Thyroid gland (tissue), 4 donors: ENCODE results near the gene MAD2L1. TPM values are rescaled to one million over a fixed set of nuclear protein-coding genes. Genes with fewer than 3 reads are reported as not detected.
"Not testable (repeated sequence)": the region's sequence is repeated elsewhere in the genome, so short reads cannot be mapped to it uniquely, and the experiment has no call there.

Source experiments
- DNase-seq, 2 donors: peaks; one replicate each; pipeline ENCODE4 v3.0.0-alpha.2; 2019
- H3K27ac ChIP-seq, 3 donors: fragments of 200-600 bp; sonication (generic); 1 replicate in 2 of 3; 2 replicates in 1 of 3; pipeline ENCODE4 v1.5.1; 2016 to 2019; ENCODE audit warnings: mild to moderate bottlenecking in 1 of 3, moderate library complexity in 1 of 3
- H3K27me3 ChIP-seq: fragments of 200-600 bp; sonication (generic); one replicate; pipeline ENCODE4 v1.5.1; 2019
- H3K36me3 ChIP-seq, 2 donors: fragments of 200-600 bp; sonication (generic); one replicate each; pipeline ENCODE4 v1.5.1; 2016 to 2019
- H3K4me1 ChIP-seq, 2 donors: fragments of 200-600 bp; sonication (generic); one replicate each; pipeline ENCODE4 v1.5.1; 2017 to 2019
- H3K4me3 ChIP-seq, 3 donors: fragments of 200-600 bp; sonication (generic); replicated peaks in 1 of 3; 1 replicate in 2 of 3; 2 replicates in 1 of 3; pipeline ENCODE4 v1.5.1; 2016; ENCODE audit warnings: mild to moderate bottlenecking in 1 of 3
- H3K9me3 ChIP-seq: fragments of 200-600 bp; sonication (generic); one replicate; pipeline ENCODE4 v1.5.1; 2017
- CTCF ChIP-seq, 6 experiments: fragments of 200-600 bp in 3 of 6; fragments of 450-650 bp in 3 of 6; sonication (generic) in 3 of 6; IDR thresholded peaks; one replicate each; pipeline ENCODE4 v1.5.1; 2016 to 2019; ENCODE audit warnings: antibody characterized with exemption in 6 of 6, mild to moderate bottlenecking in 2 of 6, inconsistent platforms in 1 of 6, moderate library complexity in 1 of 6
- POLR2A ChIP-seq, 2 donors: fragments of 450-650 bp; IDR thresholded peaks; one replicate each; pipeline ENCODE4 v1.6.1; 2017; ENCODE audit warnings: antibody characterized with exemption in 2 of 2, mild to moderate bottlenecking in 2 of 2, moderate library complexity in 1 of 2
- WGBS, 2 donors: methylation state at CpG; one replicate each; pipeline ENCODE4 v1.1.5; 2017; 5-methylcytosine and 5-hydroxymethylcytosine counted together
- intact Hi-C: fragments of 100-400 bp; cut with DNase I; formaldehyde crosslinking; loops from one replicate; pipeline ENCODE4 v1.15.1; 2023
- total RNA-seq, 4 donors: library from RNA; depleted of rRNA; stranded (reverse); fragments of >200 nt; gene quantifications; one replicate each; pipeline ENCODE4 v1.2.3, GENCODE V29; 2016

MAD2L1 gene
- total RNA-seq, 4 donors from 2014 or later: 0.89 to 7.8 (median 4.0) TPM

GRCh38 chr4:120096508-120097297, 30.1 kb upstream of the MAD2L1 start:
- no peaks in the 10 kb centered on the region for H3K27me3 ChIP-seq
- TF ChIP-seq POLR2A (IDR thresholded peaks at IDR 0.05) (no peak), CTCF (IDR thresholded peaks at IDR 0.05) (no peak)
- intact Hi-C loops: no loop called here
- WGBS, 2 donors: 87 to 90% methylated on average over 2 of the region's 2 CpGs
- DNase-seq: no peak
- no peak overlapping the region for H3K4me3 ChIP-seq
- no peak overlapping the region for H3K27ac ChIP-seq
- no peaks in the 10 kb centered on the region for H3K9me3 ChIP-seq
- H3K4me1 ChIP-seq: no peaks in the 10 kb centered on the region
- H3K36me3 ChIP-seq: no peaks in the 10 kb centered on the region

DNA sequence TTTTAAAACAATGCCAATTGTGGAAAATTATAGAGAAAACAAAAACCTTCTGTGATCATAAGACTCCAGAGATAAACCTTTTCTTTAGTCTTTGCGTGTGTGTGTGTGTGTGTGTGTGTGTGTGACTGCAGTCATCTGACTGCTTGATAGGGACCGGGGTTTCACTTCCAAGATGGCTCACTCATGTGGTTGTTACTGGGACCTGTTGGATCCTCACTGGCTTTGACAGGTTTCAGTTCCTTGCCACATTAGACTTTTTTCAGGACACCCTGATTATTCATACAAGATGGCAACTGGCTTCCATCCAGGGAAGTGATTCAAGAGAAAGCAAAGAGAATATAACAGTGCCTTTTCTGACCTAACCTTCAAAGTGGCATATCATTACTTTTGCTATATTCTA, 21.9 kb upstream of the MAD2L1 start:
- DNase-seq: no peak
- Histone ChIP-seq H3K4me1 (no peaks in the 10 kb centered on the region), H3K27me3 (no peaks in the 10 kb centered on the region), H3K36me3 (no peaks in the 10 kb centered on the region), H3K4me3 (no peak overlapping the region), H3K27ac (no peak overlapping the region), H3K9me3 (no peaks in the 10 kb centered on the region)
- intact Hi-C loops: no loop called here
- whole genome bisulfite sequencing, 2 donors: 90 to 97% methylated on average over 2 of the region's 2 CpGs
- TF ChIP-seq CTCF (IDR thresholded peaks at IDR 0.05) (no peak), POLR2A (IDR thresholded peaks at IDR 0.05) (no peak)

DNA sequence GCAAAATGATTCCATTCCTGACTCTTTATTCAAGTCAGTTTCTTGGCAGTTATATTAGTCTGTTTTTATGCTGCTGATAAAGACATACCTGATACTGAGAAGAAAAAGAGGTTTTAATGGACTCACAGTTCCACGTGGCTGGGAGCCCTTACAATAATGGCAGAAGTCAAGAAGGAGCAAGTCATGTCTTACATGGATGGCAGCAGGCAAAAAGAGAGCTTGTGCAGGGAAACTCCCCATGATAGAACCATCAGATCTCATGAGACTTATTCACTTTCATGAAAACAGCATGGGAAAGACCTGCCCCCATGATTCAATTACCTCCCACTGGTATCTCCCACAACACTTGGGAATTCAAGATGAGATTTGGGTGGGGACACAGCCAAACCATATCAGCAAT, 21.4 kb upstream of the MAD2L1 start:
- H3K36me3 ChIP-seq, intact Hi-C loops, H3K27me3 ChIP-seq, H3K9me3 ChIP-seq, H3K27ac ChIP-seq, DNase-seq, H3K4me3 ChIP-seq, H3K4me1 ChIP-seq: not testable (repeated sequence)
- 56 to 60% methylated on average over 1 of the region's 1 CpG for WGBS, 2 donors

DNA sequence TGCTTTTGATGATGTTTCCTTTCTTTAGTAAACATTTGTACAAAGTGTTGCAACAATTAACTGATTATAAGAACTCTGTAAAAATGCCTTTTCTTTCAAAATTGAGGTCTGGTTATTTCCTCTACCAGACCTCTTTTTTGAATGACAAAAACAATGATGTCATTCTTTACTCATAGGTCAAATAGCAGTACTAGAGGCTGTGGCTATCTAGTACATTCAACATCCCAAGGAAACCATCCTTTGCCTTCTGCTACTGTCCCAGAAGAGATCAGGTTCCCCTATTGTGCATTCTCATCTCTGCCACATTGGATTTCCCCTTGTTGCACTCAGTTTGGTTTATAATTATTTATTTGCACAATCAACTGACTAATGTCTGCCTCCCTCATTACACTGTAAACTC, 19.1 kb upstream of the MAD2L1 start:
- Histone ChIP-seq H3K4me3 (no peak overlapping the region), H3K27ac (no peak overlapping the region)

GRCh38 chr4:120084327-120084726, 17.7 kb upstream of the MAD2L1 start:
- Histone ChIP-seq H3K27me3 (no peaks in the 10 kb centered on the region), H3K4me1 (no peaks in the 10 kb centered on the region), H3K27ac (no peak overlapping the region), H3K36me3 (no peaks in the 10 kb centered on the region), H3K9me3 (no peaks in the 10 kb centered on the region), H3K4me3 (no peak overlapping the region)
- intact Hi-C loops: no loop called here
- no peak for DNase-seq
- TF ChIP-seq CTCF (IDR thresholded peaks at IDR 0.05) (no peak), POLR2A (IDR thresholded peaks at IDR 0.05) (no peak)

More for the DNA sequence above, 19.1 kb upstream of the MAD2L1 start:
- no peaks in the 10 kb centered on the region for H3K4me1 ChIP-seq
- intact Hi-C loops: no loop called here
- H3K27me3 ChIP-seq: no peaks in the 10 kb centered on the region
- no peak for DNase-seq
- no peaks in the 10 kb centered on the region for H3K36me3 ChIP-seq
- no peak for TF ChIP-seq CTCF (IDR thresholded peaks at IDR 0.05)
- TF ChIP-seq POLR2A (IDR thresholded peaks at IDR 0.05): no peak
- no peaks in the 10 kb centered on the region for H3K9me3 ChIP-seq
